Left renal pelvis (tissue), 4 donors: ENCODE data around the gene KIF13A. TPM values are rescaled to one million over a fixed set of nuclear protein-coding genes. Genes with fewer than 3 reads are reported as not detected.
"Not testable (repeated sequence)": the region's sequence is repeated elsewhere in the genome, so short reads cannot be mapped to it uniquely, and the experiment has no call there.

Source experiments
- DNase-seq, 4 donors: peaks; one replicate each; pipeline ENCODE4 v3.0.0-alpha.2; 2013; ENCODE audit warnings: low read depth in 4 of 4, low spot score in 3 of 4
- polyA plus RNA-seq, 4 donors: library from polyadenylated mRNA; unstranded; fragments of 120-200 nt; gene quantifications; one replicate each; pipeline ENCODE4 v1.2.1, GENCODE V29; 2013; ENCODE audit not compliant: insufficient read length in 4 of 4

Gene KIF13A
- polyA plus RNA-seq, 4 donors, result 36.6 to 40.0 (median 36.9) TPM

- DNase-seq, result no peak
These were observed 12.0 kb upstream of the KIF13A start for GRCh38 chr6:17999425-17999824.

DNA sequence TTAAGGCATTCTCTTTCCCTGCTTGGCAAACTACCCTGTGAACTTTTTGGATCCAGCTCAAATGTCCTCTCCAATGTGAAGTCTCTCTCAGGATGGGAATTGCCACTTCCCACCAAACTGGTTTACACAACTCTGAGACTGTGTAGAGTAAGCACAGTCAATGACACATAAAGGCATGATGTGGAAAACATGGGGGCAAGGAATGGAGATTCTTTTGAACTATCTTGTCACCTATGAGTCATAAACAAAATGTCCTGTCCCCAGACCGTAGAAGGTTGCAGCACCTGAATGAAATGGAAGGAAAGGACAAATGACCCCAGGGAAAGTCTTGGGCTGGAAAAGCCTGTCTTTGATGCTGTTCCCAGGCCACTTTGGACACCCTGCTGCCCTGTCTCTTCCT is 11.0 kb upstream of the KIF13A start:
- DNase-seq, result no peak

DNA sequence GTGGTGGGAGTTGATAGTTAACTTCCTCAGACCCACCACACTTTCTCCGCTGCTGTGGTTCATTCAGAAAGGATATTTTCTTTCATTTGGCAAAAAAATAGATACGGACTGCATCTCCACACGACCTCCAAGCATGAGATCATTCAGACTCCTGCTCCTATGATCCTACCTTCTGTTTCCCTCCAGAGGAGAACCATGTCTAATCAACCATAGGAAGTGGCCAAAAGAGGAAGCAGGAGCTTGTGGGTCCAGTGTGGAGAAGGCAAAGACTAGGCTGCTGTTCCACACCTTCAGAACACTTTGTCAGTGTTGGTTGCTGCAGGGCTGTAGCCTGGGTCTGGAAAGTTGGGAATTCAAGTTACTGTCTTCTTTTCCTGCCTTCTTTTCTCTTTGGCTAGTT is 10.6 kb upstream of the KIF13A start:
- no peak for DNase-seq

GRCh38 chr6:17995414-17995813 is 8.0 kb upstream of the KIF13A start:
- no peak for DNase-seq

DNA sequence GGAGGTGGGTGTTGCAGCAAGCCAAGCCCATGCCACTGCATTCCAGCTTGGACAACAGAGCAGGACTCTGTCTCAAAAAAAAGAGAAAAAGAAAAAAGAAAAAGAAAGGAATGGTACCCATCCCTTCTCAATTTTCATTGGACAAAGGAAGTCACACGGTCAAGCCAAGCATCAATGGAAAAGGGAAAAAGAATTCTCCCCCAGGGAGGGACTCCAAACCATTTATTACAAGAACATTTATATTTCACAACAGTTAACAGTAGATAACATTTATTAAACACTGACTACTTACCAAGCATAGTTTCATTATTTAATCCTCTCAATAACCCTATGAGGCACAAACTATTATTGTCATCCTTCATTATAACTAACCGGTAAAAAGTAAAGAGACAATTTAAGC is 6.6 kb upstream of the KIF13A start:
- DNase-seq, result no peak

GRCh38 chr6:17988422-17988944 is 1.0 kb upstream of the KIF13A start:
- no peak for DNase-seq

DNA sequence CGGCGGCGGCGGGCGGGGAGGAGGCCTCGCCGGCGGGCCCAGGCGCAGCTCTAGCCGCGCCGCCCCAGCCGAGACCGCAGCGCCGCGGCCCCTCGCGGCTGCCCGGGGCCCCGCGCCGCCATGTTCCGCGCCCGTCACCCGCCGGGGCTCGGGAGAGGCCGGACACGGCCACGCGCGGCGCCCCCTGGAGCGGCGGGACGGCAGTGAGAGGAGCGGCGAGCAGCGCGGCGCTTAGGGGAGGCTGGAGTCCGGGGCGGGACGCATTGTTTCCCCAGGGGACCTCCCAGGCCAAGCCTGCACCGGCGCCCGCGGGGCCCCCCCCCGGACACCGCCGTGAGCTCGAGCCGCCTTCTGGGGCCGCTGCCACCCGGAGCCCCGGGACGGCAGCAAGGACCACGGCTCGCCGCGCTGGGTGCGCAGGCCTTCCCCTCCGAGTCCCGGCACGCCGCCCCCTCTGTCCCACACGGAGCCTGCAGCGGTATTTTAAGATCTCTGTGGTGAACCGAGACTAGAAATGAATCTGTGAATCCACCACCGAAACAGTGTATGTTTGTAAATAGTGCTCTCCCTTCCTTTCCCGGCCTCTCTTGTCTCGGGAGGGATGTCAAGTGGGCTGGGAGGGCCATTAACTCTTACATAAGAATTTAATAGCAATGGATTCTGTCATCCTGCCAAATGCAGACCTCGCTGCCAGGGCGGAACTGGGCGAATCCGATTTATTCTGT is 424 bp upstream of the KIF13A start:
- DNase-seq, result peak in 2 of 4 donors; percentile 44 to 51

DNA sequence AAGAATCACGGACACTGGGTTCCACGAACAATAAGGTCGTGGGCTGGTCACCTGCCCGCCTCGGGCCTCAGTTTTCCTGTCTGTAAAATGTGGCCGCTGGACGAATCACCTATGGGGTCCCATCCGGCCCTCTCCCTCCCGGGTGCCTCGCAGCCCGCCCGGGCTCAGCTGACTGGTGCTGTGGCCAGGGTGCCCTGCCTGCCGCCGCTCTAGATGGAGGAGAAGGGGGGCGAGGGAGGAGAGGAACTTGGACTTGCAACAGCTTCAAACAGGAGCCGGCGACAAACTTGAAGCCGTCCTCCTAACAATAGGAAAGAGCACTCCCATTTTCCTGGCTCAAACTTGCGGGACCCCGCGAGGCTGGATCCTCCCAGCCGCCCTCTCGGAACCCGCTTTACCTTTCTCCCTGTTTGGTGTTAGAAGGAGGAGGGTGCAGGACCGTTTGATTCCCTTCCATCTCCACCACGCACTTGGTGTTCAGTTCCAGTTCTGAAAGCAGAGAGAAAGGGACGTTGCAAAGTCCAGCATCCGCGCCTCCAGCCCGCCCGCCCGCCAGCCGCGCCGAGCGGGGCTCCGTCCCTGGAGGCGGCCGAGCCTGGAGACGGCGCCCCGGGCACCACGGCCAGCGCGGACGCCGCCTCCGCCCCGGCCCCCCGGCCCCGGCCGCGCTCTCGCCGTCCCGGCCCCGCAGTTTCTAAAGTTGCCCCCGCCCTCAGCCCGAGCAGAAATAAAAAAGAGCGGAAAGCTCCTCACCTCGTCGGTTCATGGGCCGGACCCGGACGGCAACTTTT is 584 bp downstream of the KIF13A start:
- peak in 2 of 4 donors; percentile 37 to 38 for DNase-seq

DNA sequence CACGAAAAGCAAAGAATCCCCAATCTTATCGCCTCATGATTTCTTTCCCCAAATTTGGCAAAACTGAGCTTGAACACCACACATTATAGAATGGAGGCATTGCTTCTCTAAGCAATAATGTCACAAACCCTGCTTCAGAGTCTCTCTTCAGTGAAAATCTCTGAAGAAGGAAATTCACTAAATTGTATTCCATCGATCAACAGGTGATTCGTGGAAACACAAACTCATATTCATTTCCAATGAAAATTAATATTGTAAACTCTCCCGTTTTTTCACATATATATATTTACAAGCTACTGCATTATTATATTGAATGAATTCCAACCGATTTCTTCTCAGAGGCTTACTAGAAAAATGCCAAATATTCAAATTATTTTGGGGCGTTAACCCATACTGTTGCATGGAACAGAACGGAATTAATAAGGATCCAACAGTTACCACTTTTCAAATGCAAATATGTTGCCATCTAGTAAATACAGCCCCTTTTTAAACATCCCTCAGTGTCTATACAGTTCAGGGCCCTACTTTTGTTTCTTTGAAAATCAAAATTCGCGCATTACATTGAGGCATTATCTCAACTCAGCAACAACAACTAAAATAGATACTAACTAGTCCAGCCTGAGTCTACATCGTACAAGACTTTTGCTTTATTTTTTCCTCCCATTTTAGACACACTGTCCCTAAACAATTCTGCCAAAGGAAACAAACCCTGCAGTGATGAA is 1.3 kb downstream of the KIF13A start:
- no peak for DNase-seq

- no peak for DNase-seq
These were observed 2.4 kb downstream of the KIF13A start for GRCh38 chr6:17984812-17985670.

- no peak for DNase-seq
These were observed 3.0 kb downstream of the KIF13A start for GRCh38 chr6:17984399-17984798.

DNA sequence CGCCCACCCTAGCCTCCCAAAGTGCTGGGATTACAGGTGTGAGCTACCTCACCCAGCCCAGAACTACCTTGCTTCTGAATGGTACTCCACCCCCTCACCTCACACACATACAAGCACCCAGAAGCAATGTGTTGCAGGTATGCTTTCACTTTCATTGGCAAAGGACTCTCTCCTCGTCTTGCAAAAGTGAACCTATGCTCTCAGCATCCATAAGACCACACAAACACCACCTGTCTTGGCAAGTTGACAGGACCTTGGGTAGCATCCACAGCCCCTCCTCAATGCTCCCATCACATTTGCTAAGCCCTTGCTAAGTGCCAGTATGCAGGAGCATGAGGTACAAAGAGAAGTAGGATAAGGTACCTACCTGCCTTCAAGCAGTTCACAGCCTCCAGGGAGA is 3.7 kb downstream of the KIF13A start:
- no peak for DNase-seq

- DNase-seq, result no peak
These were observed 7.1 kb downstream of the KIF13A start for GRCh38 chr6:17980329-17980728.

DNA sequence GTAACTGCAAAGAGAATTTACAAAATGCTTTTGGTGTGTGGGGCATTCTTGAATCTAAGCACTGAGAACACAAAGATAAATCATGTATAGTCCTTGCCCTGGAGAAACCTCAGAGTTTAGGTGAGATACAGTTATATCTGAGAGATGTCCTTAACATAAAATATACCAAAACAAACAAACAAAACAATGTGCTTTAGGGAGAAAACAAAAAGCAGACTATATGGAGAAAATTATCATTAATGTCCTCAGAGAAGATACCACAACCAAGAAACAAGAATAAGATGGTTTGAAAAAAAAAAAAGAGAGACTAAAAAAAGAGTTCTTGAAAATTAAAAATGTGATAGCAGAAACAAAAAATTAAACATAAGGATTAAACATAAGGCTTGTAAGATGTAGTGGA is 8.0 kb downstream of the KIF13A start:
- DNase-seq, result no peak

- DNase-seq, result not testable (repeated sequence)
These were observed 11.2 kb downstream of the KIF13A start for GRCh38 chr6:17976258-17976657.

- no peak for DNase-seq
These were observed 12.7 kb downstream of the KIF13A start for GRCh38 chr6:17974570-17975368.

- DNase-seq, result no peak
These were observed 14.3 kb downstream of the KIF13A start for GRCh38 chr6:17972978-17973622.

DNA sequence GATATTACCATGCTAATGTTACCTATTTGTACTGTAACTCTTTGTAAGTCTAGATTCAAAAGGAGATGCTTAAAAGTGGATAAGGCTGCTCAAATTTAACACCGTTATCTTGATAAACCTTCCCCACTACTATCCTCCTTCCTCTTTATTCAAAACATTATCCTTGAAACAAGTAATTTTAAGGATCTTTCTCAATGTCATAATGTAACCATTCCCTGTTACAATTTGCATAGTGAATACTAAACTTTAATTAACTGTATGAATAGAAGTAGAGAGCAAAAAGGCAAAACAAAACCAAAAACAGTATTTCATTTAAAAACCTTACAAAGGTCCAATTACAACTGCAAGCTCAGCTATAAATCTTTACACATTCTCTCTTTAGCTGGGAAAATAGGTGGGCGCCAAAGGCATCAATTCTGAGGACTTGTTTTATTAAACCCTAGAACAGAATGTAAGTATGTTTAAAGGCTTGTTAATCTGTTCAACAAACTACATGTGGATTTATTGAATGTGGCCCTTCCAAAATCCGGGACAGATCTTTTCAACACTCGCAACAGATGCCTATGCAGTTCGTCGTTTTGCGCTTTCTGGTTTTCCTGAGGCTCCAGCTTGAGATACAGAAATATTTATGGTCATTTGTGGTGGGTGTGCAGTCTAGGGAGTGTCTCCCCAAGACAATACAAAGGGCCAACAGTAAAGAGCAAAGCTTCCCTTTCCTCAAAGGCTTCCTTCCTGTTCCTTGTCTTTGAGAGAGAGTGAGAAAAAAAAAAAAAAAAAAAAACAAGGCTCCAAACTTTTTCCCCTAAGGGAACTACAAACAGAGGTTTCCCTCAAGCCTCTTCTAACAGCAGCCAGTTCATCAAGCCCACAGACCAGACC is 15.1 kb downstream of the KIF13A start:
- DNase-seq, result no peak
